ENCODE results near the gene AKR1B1.
"Not testable (repeated sequence)": the region's sequence is repeated elsewhere in the genome, so short reads cannot be mapped to it uniquely, and the experiment has no call there.

AKR1B1 gene

GRCh38 chr7:134458806-134459698, at the start of gene AKR1B1:
Gene AKR1B1 (minus strand): TSS chr7:134459100. CDS start chr7:134459062, 38 bp downstream.
- DNase-seq: peak; percentile 90

- DNase-seq: no peak
Measured at GRCh38 chr7:134505856-134506255, 47.0 kb upstream of the AKR1B1 start.

GRCh38 chr7:134504660-134505164, 45.8 kb upstream of the AKR1B1 start:
- no peak for DNase-seq

- DNase-seq: no peak
Measured at GRCh38 chr7:134502463-134503371, 43.8 kb upstream of the AKR1B1 start.

- DNase-seq: no peak
Measured at GRCh38 chr7:134500982-134501381, 42.1 kb upstream of the AKR1B1 start.

- no peak for DNase-seq
Measured at GRCh38 chr7:134500406-134500805, 41.5 kb upstream of the AKR1B1 start.

GRCh38 chr7:134495546-134495945, 36.6 kb upstream of the AKR1B1 start:
- DNase-seq: no peak

- no peak for DNase-seq
Measured at GRCh38 chr7:134493091-134493490, 34.2 kb upstream of the AKR1B1 start.

- not testable (repeated sequence) for DNase-seq
Measured at GRCh38 chr7:134487721-134488120, 28.8 kb upstream of the AKR1B1 start.

- no peak for DNase-seq
Measured at GRCh38 chr7:134485203-134485602, 26.3 kb upstream of the AKR1B1 start.

- no peak for DNase-seq
Measured at GRCh38 chr7:134483296-134483695, 24.4 kb upstream of the AKR1B1 start.

GRCh38 chr7:134482858-134483257, 24.0 kb upstream of the AKR1B1 start:
- DNase-seq: no peak

- no peak for DNase-seq
Measured at GRCh38 chr7:134481167-134481566, 22.3 kb upstream of the AKR1B1 start.

- DNase-seq: no peak
Measured at GRCh38 chr7:134480730-134481129, 21.8 kb upstream of the AKR1B1 start.

GRCh38 chr7:134480202-134480601, 21.3 kb upstream of the AKR1B1 start:
- no peak for DNase-seq

- DNase-seq: no peak
Measured at GRCh38 chr7:134478707-134479106, 19.8 kb upstream of the AKR1B1 start.

- DNase-seq: no peak
Measured at GRCh38 chr7:134477954-134478353, 19.1 kb upstream of the AKR1B1 start.

GRCh38 chr7:134476044-134476443, 17.1 kb upstream of the AKR1B1 start:
- no peak for DNase-seq

GRCh38 chr7:134474828-134475227, 15.9 kb upstream of the AKR1B1 start:
- no peak for DNase-seq

GRCh38 chr7:134473861-134474291, 15.0 kb upstream of the AKR1B1 start:
- no peak for DNase-seq

GRCh38 chr7:134472572-134473244, 13.8 kb upstream of the AKR1B1 start:
- DNase-seq: no peak

GRCh38 chr7:134470864-134471263, 12.0 kb upstream of the AKR1B1 start:
- no peak for DNase-seq

- DNase-seq: no peak
Measured at GRCh38 chr7:134469622-134470021, 10.7 kb upstream of the AKR1B1 start.
